HL-60 (cell line): Measurements from ENCODE around the gene CD3E.

Experiments used
- CTCF ChIP-seq: IDR thresholded peaks from one replicate; pipeline ENCODE4 v1.5.1; 2011; ENCODE audit warnings: low read length, control low read depth, inconsistent platforms; ENCODE audit not compliant: insufficient read depth
- GABPA ChIP-seq: IDR thresholded peaks from 2 replicates; pipeline ENCODE4 v1.6.1; 2012; ENCODE audit warnings: low read depth
- POLR2AphosphoS5 ChIP-seq: IDR thresholded peaks from 2 replicates; pipeline ENCODE4 v1.6.1; 2012; ENCODE audit warnings: low read depth
- REST ChIP-seq: IDR thresholded peaks from 2 replicates; pipeline ENCODE4 v1.6.1; 2012; ENCODE audit warnings: low read depth; ENCODE audit not compliant: insufficient replicate concordance
- SPI1 ChIP-seq: IDR thresholded peaks from 2 replicates; pipeline ENCODE4 v1.6.1; 2012; ENCODE audit warnings: low read depth, mild to moderate bottlenecking, borderline replicate concordance

GRCh38 chr11:118263695-118264568 is 40.6 kb upstream of the CD3E start, which contains the start of gene MPZL2:
- TF ChIP-seq CTCF (no peak), POLR2AphosphoS5 (no peak), REST (no peak), GABPA (no peak), SPI1 (no peak)
